Astrocyte of the hippocampus (primary cell): ENCODE results near the gene ZPLD1.
A peak's percentile ranks its signal among the peaks of the same experiment; 100 is the strongest.

ENCODE experiments used
- DNase-seq: peaks from one replicate; pipeline ENCODE4 v3.0.0; 2011; ENCODE audit warnings: low read depth, low spot score

The ZPLD1 gene

GRCh38 chr3:102466001-102466400 lies 31.2 kb downstream of the ZPLD1 start:
- DNase-seq, result no peak

- DNase-seq, result no peak
Observed at GRCh38 chr3:102470066-102470465, 35.3 kb downstream of the ZPLD1 start.

- no peak for DNase-seq
Observed at GRCh38 chr3:102471001-102471400, 36.2 kb downstream of the ZPLD1 start.

- no peak for DNase-seq
Observed at GRCh38 chr3:102471491-102471890, 36.7 kb downstream of the ZPLD1 start.

GRCh38 chr3:102473648-102474047 lies 38.8 kb downstream of the ZPLD1 start:
- no peak for DNase-seq

GRCh38 chr3:102474207-102474606 lies 39.4 kb downstream of the ZPLD1 start:
- no peak for DNase-seq

GRCh38 chr3:102476198-102476597 lies 41.4 kb downstream of the ZPLD1 start:
- no peak for DNase-seq

- no peak for DNase-seq
Observed at GRCh38 chr3:102478160-102478559, 43.3 kb downstream of the ZPLD1 start.

- no peak for DNase-seq
Observed at GRCh38 chr3:102480139-102480538, 45.3 kb downstream of the ZPLD1 start.

GRCh38 chr3:102481050-102481449 lies 46.2 kb downstream of the ZPLD1 start:
- DNase-seq, result no peak

GRCh38 chr3:102483556-102483955 lies 48.7 kb downstream of the ZPLD1 start:
- no peak for DNase-seq

GRCh38 chr3:102484363-102484762 lies 49.5 kb downstream of the ZPLD1 start:
- DNase-seq, result no peak

- no peak for DNase-seq
Observed at GRCh38 chr3:102485701-102486100, 50.9 kb downstream of the ZPLD1 start.

GRCh38 chr3:102488331-102488730 lies 53.5 kb downstream of the ZPLD1 start:
- peak; percentile 5 for DNase-seq

GRCh38 chr3:102492300-102492699 lies 57.5 kb downstream of the ZPLD1 start:
- no peak for DNase-seq

GRCh38 chr3:102497571-102497970 lies 62.8 kb downstream of the ZPLD1 start:
- DNase-seq, result no peak

GRCh38 chr3:102505542-102505941 lies 70.7 kb downstream of the ZPLD1 start:
- no peak for DNase-seq

- peak; percentile 18 for DNase-seq
Observed at GRCh38 chr3:102510663-102511062, 75.8 kb downstream of the ZPLD1 start.

GRCh38 chr3:102511168-102511567 lies 76.4 kb downstream of the ZPLD1 start:
- no peak for DNase-seq

- no peak for DNase-seq
Observed at GRCh38 chr3:102511639-102512038, 76.8 kb downstream of the ZPLD1 start.

- no peak for DNase-seq
Observed at GRCh38 chr3:102512734-102513504, 78.1 kb downstream of the ZPLD1 start.

GRCh38 chr3:102514241-102514640 lies 79.4 kb downstream of the ZPLD1 start:
- DNase-seq, result no peak

GRCh38 chr3:102521246-102521645 lies 86.4 kb downstream of the ZPLD1 start:
- no peak for DNase-seq

GRCh38 chr3:102525624-102526023 lies 90.8 kb downstream of the ZPLD1 start:
- DNase-seq, result no peak
